ENCODE measurements around the gene HHATL.

Gene HHATL

DNA sequence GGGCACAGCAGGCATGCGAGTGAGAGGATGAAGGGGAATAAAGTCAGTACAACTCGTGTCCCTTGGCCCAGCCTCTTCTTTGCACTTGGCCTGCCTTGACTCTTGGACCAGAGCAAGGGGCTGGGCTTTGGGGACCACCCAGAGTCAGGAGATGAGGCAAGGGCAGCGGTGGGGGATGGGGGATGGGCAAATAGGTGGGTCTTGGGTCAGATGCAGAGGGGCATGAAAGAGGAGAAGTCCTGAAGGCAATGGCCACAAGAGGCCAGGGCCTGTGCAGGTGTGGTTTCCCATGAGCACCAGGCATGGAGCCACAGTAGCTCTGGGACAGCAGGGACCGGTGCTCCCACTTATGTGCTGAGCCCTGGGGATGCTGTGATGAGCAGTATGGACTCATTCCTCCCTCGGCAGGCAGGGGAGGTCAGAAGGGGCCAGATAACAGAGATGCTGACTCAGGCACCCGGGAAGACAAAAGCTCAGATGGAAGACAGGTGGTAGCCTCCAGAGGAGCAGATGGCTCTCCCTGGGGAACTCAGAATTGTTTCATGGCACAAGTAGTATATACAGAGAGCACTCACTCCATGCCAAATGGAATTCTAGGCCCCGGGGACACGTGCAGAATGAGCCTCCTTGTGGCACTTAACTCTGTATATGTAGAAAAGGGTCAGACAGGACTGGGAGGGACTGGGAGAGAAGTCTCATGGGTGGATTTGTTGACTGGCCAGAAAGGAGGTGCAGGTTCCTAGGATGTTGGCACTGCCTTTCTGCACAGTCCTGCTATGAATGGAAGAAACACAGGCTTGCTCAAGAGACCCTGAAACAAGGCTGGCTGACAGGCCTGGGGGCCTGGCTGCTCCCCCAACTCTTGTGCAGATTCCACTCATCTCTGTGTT, 34.8 kb downstream of the HHATL start:
- in situ Hi-C loops (cut with HindIII; ENCODE audit: low sequenced_read_pairs), result no loop called here

DNA sequence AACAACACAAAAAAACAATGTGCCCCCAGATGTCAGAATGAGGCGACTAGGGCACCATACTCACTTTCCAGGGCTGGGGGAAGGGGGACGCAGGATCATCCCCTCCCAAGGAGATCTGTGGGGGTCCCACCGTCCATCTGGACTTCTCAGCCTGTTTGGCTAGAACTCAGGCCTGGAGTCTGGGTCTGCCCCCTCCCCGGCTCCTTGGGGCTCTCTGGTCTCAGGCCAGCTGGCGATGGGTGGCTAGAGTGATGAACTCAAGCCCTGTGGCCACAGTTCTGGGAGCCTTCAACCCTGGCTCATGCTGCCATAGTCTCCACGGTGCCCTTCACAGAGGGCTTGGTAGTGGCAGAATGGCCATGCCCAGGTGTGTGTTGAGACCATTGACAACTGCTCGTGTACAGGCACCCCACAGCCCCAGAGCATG, 35.5 kb downstream of the HHATL start:
- in situ Hi-C loops (cut with HindIII; ENCODE audit: low sequenced_read_pairs), result no loop called here

DNA sequence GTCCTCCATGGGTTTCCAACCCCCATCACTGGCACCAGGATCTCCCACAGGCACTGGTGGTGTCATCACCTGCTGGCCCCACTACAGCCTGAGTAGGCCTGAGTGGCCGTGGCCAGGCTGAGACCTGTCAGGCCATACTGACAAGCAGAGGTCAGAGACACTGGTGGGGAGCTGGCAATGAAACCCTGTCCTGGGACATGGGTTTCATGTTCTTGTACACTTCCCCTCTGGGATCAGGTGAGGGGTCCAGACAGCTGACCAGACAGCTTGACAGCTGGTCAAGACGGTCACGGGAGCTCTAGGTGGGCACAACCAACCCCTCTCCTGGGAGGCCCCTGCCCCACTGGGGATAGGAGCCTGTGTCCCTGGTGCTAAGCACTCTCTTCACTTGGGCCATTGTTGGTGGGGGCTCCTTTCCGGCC, 36.0 kb downstream of the HHATL start:
- in situ Hi-C loops (cut with HindIII; ENCODE audit: low sequenced_read_pairs), result no loop called here

DNA sequence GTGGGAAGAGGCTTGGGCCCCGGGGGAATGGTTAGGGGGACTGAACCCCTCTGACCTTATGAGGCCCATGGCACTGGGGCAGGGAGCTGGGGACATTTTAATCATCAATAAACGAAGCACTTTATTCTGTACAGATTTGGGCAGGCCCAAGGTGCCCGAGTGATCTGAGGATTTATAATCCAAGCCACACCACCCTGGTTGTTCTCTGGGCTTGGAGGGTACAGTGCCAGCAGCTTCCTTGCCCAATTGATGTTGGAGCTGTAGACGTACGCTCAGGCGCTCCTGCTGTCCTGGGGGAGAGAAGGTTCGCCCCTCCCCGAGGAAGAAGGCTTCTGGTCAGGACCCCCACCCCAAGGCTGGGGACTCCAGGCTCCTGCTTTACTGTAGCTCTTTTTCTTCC, 36.6 kb downstream of the HHATL start:
- in situ Hi-C loops (cut with HindIII; ENCODE audit: low sequenced_read_pairs), result no loop called here

DNA sequence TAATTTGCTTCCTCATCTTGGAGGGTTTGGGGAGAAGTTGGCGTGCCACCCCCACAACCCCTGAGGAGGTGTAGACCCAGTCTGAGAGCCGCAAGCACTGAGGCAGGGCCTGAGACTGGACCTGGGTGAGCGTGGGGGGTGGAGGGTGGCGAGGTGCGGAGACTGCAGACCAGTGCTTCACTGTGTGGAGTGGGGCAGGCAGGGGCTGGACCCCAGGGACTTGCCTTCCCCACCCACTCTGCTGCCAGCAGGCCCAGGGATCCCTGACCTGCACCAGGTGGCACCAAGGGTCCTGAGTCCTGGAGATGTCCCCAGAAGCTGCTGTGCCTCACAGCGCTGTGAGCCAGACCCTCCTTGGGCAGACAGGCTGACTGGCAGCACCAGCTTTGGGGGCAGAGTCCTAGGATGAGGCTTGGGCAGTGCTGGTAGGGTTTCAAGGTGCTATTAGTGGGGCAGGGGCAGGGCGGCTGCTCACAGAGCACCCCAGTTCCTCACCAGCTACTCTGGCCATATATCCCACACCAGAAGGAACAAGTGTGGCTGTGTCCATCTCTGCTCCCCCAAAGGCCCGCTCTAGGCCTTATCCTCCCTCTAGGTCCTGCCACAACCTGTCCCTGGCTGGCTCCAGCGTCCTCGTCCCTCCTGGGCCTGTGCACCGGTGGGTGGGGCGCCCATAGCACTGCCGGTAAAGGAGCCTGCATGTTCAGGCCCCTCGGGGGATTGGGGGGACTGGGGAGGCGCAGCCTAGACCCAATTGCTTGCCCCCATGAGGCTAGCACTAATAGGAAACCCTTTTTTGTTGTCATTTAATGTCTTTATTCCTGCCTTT, 37.3 kb downstream of the HHATL start:
- in situ Hi-C loops (cut with HindIII; ENCODE audit: low sequenced_read_pairs), result no loop called here

DNA sequence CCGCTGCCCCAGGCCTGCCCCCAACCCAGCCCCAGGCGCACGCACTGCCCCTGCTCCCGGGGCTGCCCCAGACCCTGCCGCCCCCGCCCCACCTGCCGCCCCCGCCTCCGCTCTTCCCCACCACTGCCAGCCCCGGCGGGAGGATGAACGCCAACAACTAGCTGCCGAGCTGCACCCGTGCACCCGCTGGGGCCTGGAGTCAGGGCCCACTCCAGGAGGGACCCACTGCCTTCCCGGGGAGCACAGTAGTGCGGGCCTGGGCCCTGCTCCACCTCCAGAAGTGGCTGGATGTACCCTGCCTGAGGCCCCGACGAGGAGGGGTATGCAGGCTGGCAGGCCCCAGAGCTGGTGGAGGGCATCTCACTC, 38.2 kb downstream of the HHATL start:
- in situ Hi-C loops (cut with HindIII; ENCODE audit: low sequenced_read_pairs), result loop anchor here (5.0 kb wide), 2 partner anchors 48 to 103 kb away; no protein-coding TSS in a partner anchor

DNA sequence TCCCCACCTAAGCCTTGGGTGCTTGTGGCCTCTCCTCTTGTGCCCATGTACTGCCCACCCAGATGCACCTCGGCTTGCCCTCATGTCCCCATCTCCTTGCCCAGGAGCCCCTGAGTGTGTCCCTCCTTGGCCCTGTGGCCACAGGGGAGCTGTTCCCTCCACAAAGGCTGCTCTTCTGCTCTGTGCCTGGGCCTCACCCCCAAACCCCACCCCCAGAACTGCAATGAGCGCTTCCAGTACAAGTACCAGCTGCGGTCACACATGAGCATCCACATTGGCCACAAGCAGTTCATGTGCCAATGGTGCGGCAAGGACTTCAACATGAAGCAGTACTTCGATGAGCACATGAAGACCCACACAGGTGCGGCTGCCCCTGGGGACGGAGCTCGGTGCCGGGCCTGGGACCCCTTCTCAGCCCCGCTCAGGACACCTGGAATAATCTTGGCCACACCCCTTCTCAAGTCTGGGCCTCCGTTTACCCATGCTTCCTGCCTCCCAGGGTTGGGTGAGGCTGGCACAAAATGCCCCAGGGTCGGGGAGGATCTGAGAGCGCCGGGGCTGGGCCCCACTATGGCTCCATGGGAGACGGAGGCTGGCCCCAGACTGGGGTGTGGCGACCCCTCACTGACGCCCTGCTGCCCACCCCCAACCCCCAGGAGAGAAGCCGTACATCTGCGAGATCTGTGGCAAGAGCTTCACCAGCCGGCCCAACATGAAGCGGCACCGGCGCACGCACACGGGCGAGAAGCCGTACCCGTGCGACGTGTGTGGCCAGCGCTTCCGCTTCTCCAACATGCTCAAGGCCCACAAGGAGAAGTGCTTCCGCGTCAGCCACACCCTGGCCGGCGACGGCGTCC, 38.8 kb downstream of the HHATL start:
- in situ Hi-C loops (cut with HindIII; ENCODE audit: low sequenced_read_pairs), result loop anchor here (5.0 kb wide), 2 partner anchors 48 to 103 kb away; no protein-coding TSS in a partner anchor

DNA sequence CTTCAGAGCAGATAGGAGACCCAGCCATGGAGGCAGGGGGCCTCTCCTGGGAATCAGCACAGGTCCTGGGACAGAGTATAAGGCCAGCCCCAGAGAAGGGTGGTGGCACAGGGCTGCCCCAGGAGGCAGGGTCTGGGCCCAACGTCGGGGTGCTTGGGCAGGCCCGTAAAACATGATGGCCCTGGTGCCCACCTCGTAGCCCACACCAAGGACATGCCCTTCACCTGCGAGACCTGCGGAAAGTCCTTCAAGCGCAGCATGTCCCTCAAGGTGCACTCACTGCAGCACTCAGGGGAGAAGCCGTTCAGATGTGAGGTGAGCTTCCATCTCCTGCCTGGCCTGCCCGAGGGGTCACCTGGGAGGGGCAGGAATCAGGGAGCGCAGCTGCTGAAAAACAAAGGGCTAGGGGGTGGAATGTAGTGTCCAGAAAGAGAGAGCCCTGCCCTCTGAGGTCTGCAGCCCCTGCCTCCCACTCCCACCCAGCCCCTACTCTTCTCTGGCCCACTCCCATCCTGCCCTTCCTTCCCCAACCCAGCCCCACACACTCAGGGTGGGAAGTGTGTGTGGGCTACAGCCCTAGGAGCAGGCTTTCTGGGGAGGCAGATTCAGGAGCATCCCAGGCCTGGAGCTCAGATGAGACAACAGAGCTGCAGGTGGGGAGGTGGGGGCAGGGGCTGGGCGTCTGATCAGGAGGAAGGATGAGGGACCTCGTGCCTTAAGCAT, 39.6 kb downstream of the HHATL start:
- in situ Hi-C loops (cut with HindIII; ENCODE audit: low sequenced_read_pairs), result loop anchor here (5.0 kb wide), 2 partner anchors 49 to 104 kb away; no protein-coding TSS in a partner anchor

DNA sequence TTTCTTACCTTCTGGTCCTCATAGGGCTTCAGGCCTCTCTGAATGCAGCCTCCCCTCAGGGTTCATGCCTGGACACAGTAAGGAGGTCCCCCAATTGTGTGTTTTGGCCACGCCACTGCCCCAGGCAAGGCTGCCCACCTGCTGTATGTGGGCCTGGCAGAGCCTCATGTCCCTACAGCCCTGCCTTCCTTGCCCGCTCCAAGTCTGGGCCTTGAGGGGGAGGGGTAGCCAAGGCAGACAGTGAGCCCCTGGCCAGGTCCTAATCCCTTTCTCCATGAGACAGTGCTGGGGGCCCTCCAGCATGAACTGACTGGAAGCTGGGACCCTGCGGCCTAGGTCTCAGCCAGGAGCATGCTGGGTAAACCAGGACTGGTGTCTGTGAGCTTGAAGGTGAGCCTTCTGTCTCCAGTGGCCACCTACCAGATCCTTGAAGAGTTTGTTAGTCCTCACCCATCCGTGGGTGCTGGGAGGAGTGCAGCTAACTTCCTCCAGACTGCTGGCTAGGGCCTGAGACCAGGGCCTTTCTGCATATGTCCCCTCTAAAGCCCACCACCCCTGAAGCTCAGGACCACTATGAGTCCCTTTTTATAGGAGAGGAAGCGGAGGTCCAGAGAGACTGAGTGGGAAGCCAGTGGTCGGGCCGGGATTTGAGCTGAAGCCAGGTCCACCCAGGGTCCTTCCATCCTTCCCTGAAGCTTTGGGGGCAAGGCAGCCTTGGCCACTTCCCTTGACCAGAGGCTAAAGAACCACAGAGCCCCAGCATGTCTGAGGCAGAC, 40.4 kb downstream of the HHATL start:
- in situ Hi-C loops (cut with HindIII; ENCODE audit: low sequenced_read_pairs), result loop anchor here (5.0 kb wide), 2 partner anchors 50 to 105 kb away; no protein-coding TSS in a partner anchor

DNA sequence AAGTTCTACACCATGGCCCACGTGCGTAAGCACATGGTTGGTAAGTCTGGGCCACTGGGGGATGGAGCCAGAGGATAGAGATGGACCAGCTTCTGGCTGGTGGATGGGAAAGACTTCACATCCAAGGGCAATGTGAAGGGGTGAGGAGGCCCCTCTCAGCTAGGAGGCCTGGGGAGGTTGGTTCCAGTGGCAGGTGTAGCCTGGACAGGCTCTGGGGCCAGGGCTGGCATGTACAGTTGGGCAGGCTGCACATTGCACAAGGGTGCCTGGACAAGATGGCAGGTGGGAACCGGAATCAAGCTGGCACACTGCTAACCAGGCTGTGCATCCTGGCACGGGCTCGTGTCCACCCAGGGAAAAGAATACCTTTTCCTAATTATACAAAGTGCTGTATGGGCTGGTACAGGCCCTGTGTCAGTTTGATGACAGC, 41.0 kb downstream of the HHATL start:
- in situ Hi-C loops (cut with HindIII; ENCODE audit: low sequenced_read_pairs), result loop anchor here (5.0 kb wide), 2 partner anchors 51 to 106 kb away; no protein-coding TSS in a partner anchor

DNA sequence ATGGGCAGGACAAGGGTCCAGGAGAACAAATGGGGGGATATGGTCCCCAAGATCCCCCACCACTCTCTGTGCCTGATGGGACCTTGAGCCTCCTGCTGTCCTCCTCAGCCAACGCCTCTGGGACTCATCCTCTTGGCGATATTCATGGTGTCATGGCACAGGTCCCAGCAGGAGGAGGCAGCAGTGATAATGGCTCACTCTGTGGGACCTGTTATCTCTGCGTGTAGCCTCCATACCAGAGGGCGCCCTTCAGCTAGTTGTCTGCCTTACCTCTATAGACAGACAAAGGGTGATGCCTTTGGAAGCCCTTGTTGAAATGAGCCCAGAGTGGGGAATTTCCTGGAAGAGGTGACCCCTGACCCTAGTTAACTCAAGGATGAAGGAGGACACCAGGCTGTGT, 41.7 kb downstream of the HHATL start:
- in situ Hi-C loops (cut with HindIII; ENCODE audit: low sequenced_read_pairs), result loop anchor here (5.0 kb wide), 2 partner anchors 51 to 106 kb away; no protein-coding TSS in a partner anchor

DNA sequence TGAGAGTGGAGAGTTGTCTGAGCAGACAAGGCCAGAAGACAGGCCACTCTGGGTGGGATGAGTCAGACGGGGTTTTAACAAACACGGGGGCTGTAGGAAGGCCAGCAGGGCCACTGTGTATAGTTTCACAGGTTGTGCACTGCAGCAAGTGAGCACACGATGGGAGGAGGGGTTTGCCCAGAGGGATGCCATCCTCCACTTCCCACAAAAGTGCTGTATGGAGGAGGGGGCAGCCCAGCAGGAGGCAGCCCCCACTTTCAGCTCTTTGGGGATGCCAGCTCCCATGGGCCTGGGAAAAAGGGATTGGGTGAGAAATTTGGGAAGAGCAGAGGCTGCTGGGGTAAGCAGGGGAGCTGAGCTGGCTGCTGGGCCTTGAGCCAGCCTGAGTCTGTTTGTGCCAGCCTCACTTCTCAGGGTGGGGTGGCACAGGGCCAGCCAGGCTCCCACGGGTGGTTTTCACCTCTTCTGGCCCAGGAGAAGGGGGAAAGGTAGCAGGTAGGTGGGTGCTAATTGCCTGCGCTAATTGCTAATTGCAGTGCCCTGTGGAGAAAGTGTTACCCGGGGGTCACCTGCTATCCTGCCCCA, 42.4 kb downstream of the HHATL start:
- in situ Hi-C loops (cut with HindIII; ENCODE audit: low sequenced_read_pairs), result loop anchor here (5.0 kb wide), 2 partner anchors 52 to 107 kb away; no protein-coding TSS in a partner anchor

DNA sequence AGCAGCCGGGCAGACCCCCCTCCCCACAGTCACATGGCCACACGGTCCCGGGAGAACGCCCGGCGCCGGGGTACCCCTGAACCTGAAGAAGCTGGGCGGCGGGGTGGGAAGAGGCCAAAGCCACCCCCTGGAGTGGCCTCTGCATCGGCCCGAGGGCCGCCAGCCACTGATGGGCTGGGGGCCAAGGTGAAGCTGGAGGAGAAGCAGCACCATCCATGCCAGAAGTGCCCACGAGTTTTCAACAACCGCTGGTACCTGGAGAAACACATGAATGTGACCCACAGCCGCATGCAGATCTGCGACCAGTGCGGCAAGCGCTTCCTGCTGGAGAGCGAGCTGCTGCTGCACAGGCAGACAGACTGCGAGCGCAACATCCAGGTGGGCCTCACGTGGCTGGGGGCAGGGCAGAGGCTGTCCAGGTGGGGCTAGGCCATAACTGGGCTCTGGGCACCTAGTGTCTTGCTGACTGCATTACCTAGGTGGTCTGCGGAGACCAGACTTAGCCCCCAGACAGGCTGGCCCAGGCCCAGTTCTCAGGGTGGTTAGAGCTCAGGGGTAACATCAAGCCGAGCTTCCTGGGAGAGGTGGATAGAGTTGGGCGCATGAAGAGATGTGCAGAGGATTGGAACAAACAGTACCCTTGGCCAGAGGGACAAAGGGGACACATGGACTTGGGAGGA, 43.0 kb downstream of the HHATL start:
- in situ Hi-C loops (cut with HindIII; ENCODE audit: low sequenced_read_pairs), result loop anchor here (5.0 kb wide), 2 partner anchors 53 to 108 kb away; no protein-coding TSS in a partner anchor

DNA sequence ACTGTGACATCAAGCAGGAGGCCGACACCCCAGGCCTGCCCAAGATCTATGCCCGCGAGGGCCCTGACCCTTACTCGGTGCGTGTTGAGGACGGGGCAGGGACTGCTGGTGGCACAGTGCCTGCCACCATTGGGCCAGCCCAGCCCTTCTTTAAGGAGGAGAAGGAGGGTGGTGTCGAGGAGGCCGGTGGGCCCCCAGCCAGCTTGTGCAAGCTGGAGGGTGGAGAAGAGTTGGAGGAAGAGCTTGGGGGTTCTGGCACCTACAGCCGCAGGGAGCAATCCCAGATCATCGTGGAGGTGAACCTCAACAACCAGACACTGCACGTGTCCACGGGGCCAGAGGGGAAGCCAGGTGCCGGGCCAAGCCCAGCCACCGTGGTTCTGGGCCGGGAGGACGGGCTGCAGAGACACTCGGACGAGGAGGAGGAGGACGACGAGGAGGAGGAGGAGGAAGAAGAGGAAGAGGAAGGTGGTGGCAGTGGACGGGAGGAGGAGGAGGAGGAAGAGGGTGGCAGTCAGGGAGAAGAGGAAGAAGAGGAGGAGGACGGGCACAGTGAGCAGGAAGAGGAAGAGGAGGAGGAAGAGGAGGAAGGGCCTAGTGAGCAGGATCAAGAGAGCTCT, 43.7 kb downstream of the HHATL start:
- in situ Hi-C loops (cut with HindIII; ENCODE audit: low sequenced_read_pairs), result no loop called here

DNA sequence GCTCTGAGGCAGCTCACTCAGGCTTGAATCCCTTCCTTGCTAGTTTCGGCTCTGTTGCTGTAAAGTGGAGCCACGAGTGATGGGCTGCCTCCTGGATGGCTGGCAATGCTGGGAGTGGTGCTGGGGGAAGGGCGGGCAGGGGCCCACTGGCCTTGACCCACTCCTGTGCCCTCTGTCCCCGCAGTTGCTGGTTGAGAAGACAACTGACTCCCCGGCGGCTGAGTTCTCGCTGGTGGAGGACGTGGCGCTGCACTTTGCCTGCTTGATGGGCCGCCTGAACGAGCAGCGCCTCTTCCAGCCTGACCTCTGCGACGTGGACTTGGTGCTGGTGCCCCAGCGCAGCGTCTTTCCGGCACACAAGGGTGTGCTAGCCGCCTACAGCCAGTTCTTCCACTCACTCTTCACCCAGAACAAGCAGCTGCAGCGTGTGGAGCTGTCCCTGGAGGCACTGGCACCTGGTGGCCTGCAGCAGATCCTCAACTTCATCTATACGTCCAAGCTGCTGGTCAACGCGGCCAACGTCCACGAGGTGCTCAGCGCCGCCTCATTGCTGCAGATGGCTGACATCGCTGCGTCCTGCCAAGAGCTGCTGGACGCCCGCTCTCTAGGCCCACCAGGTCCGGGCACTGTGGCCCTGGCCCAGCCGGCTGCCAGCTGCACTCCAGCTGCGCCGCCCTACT, 44.4 kb downstream of the HHATL start:
- in situ Hi-C loops (cut with HindIII; ENCODE audit: low sequenced_read_pairs), result no loop called here

DNA sequence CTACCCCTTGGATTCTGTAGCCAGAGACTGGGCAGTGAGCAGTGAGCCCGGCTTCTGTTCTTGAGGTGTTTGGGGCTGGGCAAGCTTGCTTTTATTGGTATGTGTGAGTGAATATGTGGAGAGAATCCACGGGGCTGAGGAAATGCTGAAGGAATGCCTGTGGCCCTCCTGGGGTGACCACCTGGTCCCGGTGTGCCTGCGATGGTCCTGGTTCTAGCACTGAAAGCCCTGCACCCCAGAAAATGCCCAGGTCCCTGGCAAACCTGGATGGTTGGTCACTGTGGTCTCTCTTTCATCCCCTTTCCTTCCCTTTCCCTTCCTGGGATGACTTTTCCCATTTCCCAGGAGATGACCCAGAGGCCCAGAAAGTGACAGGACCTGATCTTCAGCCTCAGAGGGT, 44.9 kb downstream of the HHATL start:
- in situ Hi-C loops (cut with HindIII; ENCODE audit: low sequenced_read_pairs), result no loop called here

Data from endothelial cell of hepatic sinusoid (primary cell).